Memory B cell (primary cell): ENCODE data around the gene CRYBG3.

Experiments used
- ATAC-seq: fragments of 150-1000 bp; cut with Tn5 transposase; 2 replicates; pipeline ENCODE4 v1.10.0; 2021; ENCODE audit warnings: low read depth, mild to moderate bottlenecking, moderate library complexity
- DNase-seq, 2 donors: peaks; one replicate each; pipeline ENCODE4 v3.0.0; 2022; ENCODE audit warnings: low spot score in 2 of 2
- H3K27ac Mint-ChIP-seq: one replicate; pipeline ENCODE4 v1.8.0; 2022; ENCODE audit warnings: mild to moderate bottlenecking, moderate library complexity, mixed read lengths
- H3K27me3 Mint-ChIP-seq: one replicate; pipeline ENCODE4 v1.8.0; 2022; ENCODE audit warnings: mixed read lengths
- H3K36me3 Mint-ChIP-seq: one replicate; pipeline ENCODE4 v1.8.0; 2022; ENCODE audit warnings: mild to moderate bottlenecking, mixed read lengths
- H3K4me1 Mint-ChIP-seq: one replicate; pipeline ENCODE4 v1.8.0; 2022; ENCODE audit warnings: mixed read lengths
- H3K4me3 Mint-ChIP-seq: one replicate; pipeline ENCODE4 v1.8.0; 2022; ENCODE audit warnings: mild to moderate bottlenecking, moderate library complexity, mixed read lengths
- H3K9me3 Mint-ChIP-seq: one replicate; pipeline ENCODE4 v1.8.0; 2022; ENCODE audit warnings: mixed read lengths

CRYBG3 gene

GRCh38 chr3:97860364-97860763 is 38.6 kb downstream of the CRYBG3 start:
- peaks cover 1% of the 10 kb centered on the region for H3K27me3 Mint-ChIP-seq
- peaks cover 3% of the 10 kb centered on the region for H3K9me3 Mint-ChIP-seq
- H3K4me3 Mint-ChIP-seq, result no peak overlapping the region
- H3K4me1 Mint-ChIP-seq, result no peaks in the 10 kb centered on the region
- no peaks in the 10 kb centered on the region for H3K36me3 Mint-ChIP-seq
- DNase-seq (no peak), ATAC-seq (no peak)
- no peak overlapping the region for H3K27ac Mint-ChIP-seq

GRCh38 chr3:97862582-97862981 is 40.8 kb downstream of the CRYBG3 start:
- H3K27ac Mint-ChIP-seq, result no peak overlapping the region
- peaks cover 1% of the 10 kb centered on the region for H3K27me3 Mint-ChIP-seq
- no peak overlapping the region for H3K4me3 Mint-ChIP-seq
- no peak for DNase-seq
- no peaks in the 10 kb centered on the region for H3K36me3 Mint-ChIP-seq
- H3K9me3 Mint-ChIP-seq, result no peaks in the 10 kb centered on the region
- H3K4me1 Mint-ChIP-seq, result no peaks in the 10 kb centered on the region
- ATAC-seq, result no peak

GRCh38 chr3:97863031-97863430 is 41.2 kb downstream of the CRYBG3 start:
- Mint-ChIP-seq H3K27me3 (peaks cover 1% of the 10 kb centered on the region), H3K36me3 (no peaks in the 10 kb centered on the region), H3K4me3 (no peak overlapping the region), H3K4me1 (no peaks in the 10 kb centered on the region), H3K9me3 (no peaks in the 10 kb centered on the region), H3K27ac (no peak overlapping the region)
- no peak for ATAC-seq
- no peak for DNase-seq

- DNase-seq, result no peak
- ATAC-seq, result no peak
- no peak overlapping the region for H3K27ac Mint-ChIP-seq
These were observed 42.0 kb downstream of the CRYBG3 start for GRCh38 chr3:97863775-97864174.

GRCh38 chr3:97871186-97871585 is 49.4 kb downstream of the CRYBG3 start:
- Mint-ChIP-seq H3K9me3 (no peaks in the 10 kb centered on the region), H3K27me3 (peaks cover 5% of the 10 kb centered on the region), H3K4me3 (no peak overlapping the region), H3K27ac (no peak overlapping the region), H3K4me1 (no peaks in the 10 kb centered on the region), H3K36me3 (no peaks in the 10 kb centered on the region)
- DNase-seq, result no peak
- ATAC-seq, result no peak

More at GRCh38 chr3:97863775-97864174, 42.0 kb downstream of the CRYBG3 start:
- Mint-ChIP-seq H3K4me1 (no peaks in the 10 kb centered on the region), H3K4me3 (no peak overlapping the region), H3K27me3 (peaks cover 1% of the 10 kb centered on the region), H3K36me3 (no peaks in the 10 kb centered on the region), H3K9me3 (no peaks in the 10 kb centered on the region)

GRCh38 chr3:97871801-97872524 is 50.2 kb downstream of the CRYBG3 start:
- Mint-ChIP-seq H3K27me3 (peaks cover 5% of the 10 kb centered on the region), H3K36me3 (no peaks in the 10 kb centered on the region), H3K4me1 (no peaks in the 10 kb centered on the region), H3K4me3 (no peak overlapping the region), H3K9me3 (no peaks in the 10 kb centered on the region), H3K27ac (no peak overlapping the region)
- DNase-seq (no peak), ATAC-seq (no peak)

GRCh38 chr3:97872525-97873042 is 50.8 kb downstream of the CRYBG3 start:
- peaks cover 5% of the 10 kb centered on the region for H3K27me3 Mint-ChIP-seq
- ATAC-seq, result no peak
- H3K4me1 Mint-ChIP-seq, result no peaks in the 10 kb centered on the region
- no peak overlapping the region for H3K4me3 Mint-ChIP-seq
- H3K27ac Mint-ChIP-seq, result no peak overlapping the region
- DNase-seq, result no peak
- H3K36me3 Mint-ChIP-seq, result no peaks in the 10 kb centered on the region
- no peaks in the 10 kb centered on the region for H3K9me3 Mint-ChIP-seq

GRCh38 chr3:97880267-97880666 is 58.5 kb downstream of the CRYBG3 start:
- no peaks in the 10 kb centered on the region for H3K36me3 Mint-ChIP-seq
- H3K27me3 Mint-ChIP-seq, result peaks cover 7% of the 10 kb centered on the region
- H3K27ac Mint-ChIP-seq, result no peak overlapping the region
- ATAC-seq (no peak), DNase-seq (no peak)
- H3K4me3 Mint-ChIP-seq, result no peak overlapping the region
- no peaks in the 10 kb centered on the region for H3K9me3 Mint-ChIP-seq
- no peaks in the 10 kb centered on the region for H3K4me1 Mint-ChIP-seq

GRCh38 chr3:97882975-97883598 is 61.3 kb downstream of the CRYBG3 start:
- ATAC-seq (no peak), DNase-seq (no peak)
- H3K4me1 Mint-ChIP-seq, result no peaks in the 10 kb centered on the region
- no peaks in the 10 kb centered on the region for H3K9me3 Mint-ChIP-seq
- no peak overlapping the region for H3K4me3 Mint-ChIP-seq
- H3K36me3 Mint-ChIP-seq, result no peaks in the 10 kb centered on the region
- H3K27ac Mint-ChIP-seq, result no peak overlapping the region
- peaks cover 2% of the 10 kb centered on the region for H3K27me3 Mint-ChIP-seq

GRCh38 chr3:97883736-97884135 is 61.9 kb downstream of the CRYBG3 start:
- Mint-ChIP-seq H3K36me3 (no peaks in the 10 kb centered on the region), H3K9me3 (no peaks in the 10 kb centered on the region), H3K27ac (no peak overlapping the region), H3K4me3 (no peak overlapping the region), H3K4me1 (no peaks in the 10 kb centered on the region), H3K27me3 (peaks cover 2% of the 10 kb centered on the region)
- DNase-seq (no peak), ATAC-seq (no peak)

GRCh38 chr3:97884586-97885123 is 62.8 kb downstream of the CRYBG3 start:
- Mint-ChIP-seq H3K27ac (no peak overlapping the region), H3K27me3 (no peaks in the 10 kb centered on the region), H3K4me3 (no peak overlapping the region), H3K36me3 (no peaks in the 10 kb centered on the region), H3K4me1 (no peaks in the 10 kb centered on the region), H3K9me3 (no peaks in the 10 kb centered on the region)
- DNase-seq, result no peak
- no peak for ATAC-seq

- DNase-seq (no peak), ATAC-seq (no peak)
- Mint-ChIP-seq H3K4me1 (no peaks in the 10 kb centered on the region), H3K27ac (no peak overlapping the region), H3K27me3 (no peaks in the 10 kb centered on the region), H3K9me3 (no peaks in the 10 kb centered on the region), H3K4me3 (no peak overlapping the region), H3K36me3 (no peaks in the 10 kb centered on the region)
These were observed 64.4 kb downstream of the CRYBG3 start for GRCh38 chr3:97885931-97886824.

GRCh38 chr3:97889814-97890213 is 68.0 kb downstream of the CRYBG3 start:
- no peaks in the 10 kb centered on the region for H3K9me3 Mint-ChIP-seq
- H3K4me1 Mint-ChIP-seq, result no peaks in the 10 kb centered on the region
- no peak for DNase-seq
- H3K36me3 Mint-ChIP-seq, result no peaks in the 10 kb centered on the region
- H3K27me3 Mint-ChIP-seq, result no peaks in the 10 kb centered on the region
- no peak overlapping the region for H3K27ac Mint-ChIP-seq
- ATAC-seq, result no peak
- no peak overlapping the region for H3K4me3 Mint-ChIP-seq

- no peaks in the 10 kb centered on the region for H3K27me3 Mint-ChIP-seq
- H3K9me3 Mint-ChIP-seq, result no peaks in the 10 kb centered on the region
- DNase-seq (no peak), ATAC-seq (no peak)
- peaks cover 2% of the 10 kb centered on the region for H3K4me1 Mint-ChIP-seq
- no peak overlapping the region for H3K27ac Mint-ChIP-seq
- no peaks in the 10 kb centered on the region for H3K36me3 Mint-ChIP-seq
- no peak overlapping the region for H3K4me3 Mint-ChIP-seq
These were observed 71.0 kb downstream of the CRYBG3 start for GRCh38 chr3:97892852-97893251.
